ENCODE data around the gene ADAMTS10.
A peak's percentile ranks its signal among the peaks of the same experiment; 100 is the strongest.

The ADAMTS10 gene

GRCh38 chr19:8609279-8610040 lies 1.1 kb downstream of the ADAMTS10 start:
- Histone ChIP-seq H3K27ac (ENCODE audit: low read length) (peak overlapping the region; percentile 79), H3K9ac (ENCODE audit: low read length) (peak overlapping the region; percentile 67)

GRCh38 chr19:8608941-8609278 lies 1.6 kb downstream of the ADAMTS10 start:
- Histone ChIP-seq H3K4me1 (ENCODE audit: control insufficient read depth, low read depth, low read length) (peaks cover 13% of the 10 kb centered on the region), H3K27me3 (ENCODE audit: control insufficient read depth, insufficient read depth, low read length) (no peaks in the 10 kb centered on the region), H3K4me3 (ENCODE audit: low read length) (peak overlapping the region; percentile 85), H3K9ac (ENCODE audit: low read length) (peak overlapping the region; percentile 67), H3K36me3 (ENCODE audit: control insufficient read depth, low read depth, low read length) (peaks cover 3% of the 10 kb centered on the region), H3K27ac (ENCODE audit: low read length) (no peak overlapping the region), H3K9me3 (ENCODE audit: control insufficient read depth, low read depth, low read length) (peaks cover 3% of the 10 kb centered on the region)

More at GRCh38 chr19:8609279-8610040, 1.1 kb downstream of the ADAMTS10 start:
- Histone ChIP-seq H3K9me3 (ENCODE audit: control insufficient read depth, low read depth, low read length) (peaks cover 3% of the 10 kb centered on the region), H3K27me3 (ENCODE audit: control insufficient read depth, insufficient read depth, low read length) (no peaks in the 10 kb centered on the region), H3K4me3 (ENCODE audit: low read length) (peak overlapping the region; percentile 85), H3K4me1 (ENCODE audit: control insufficient read depth, low read depth, low read length) (peaks cover 13% of the 10 kb centered on the region), H3K36me3 (ENCODE audit: control insufficient read depth, low read depth, low read length) (peaks cover 3% of the 10 kb centered on the region)

- H3K9me3 ChIP-seq (ENCODE audit: control insufficient read depth, low read depth, low read length), result peaks cover 3% of the 10 kb centered on the region
- no peak overlapping the region for H3K27ac ChIP-seq (ENCODE audit: low read length)
- no peak overlapping the region for H3K9ac ChIP-seq (ENCODE audit: low read length)
- peaks cover 3% of the 10 kb centered on the region for H3K36me3 ChIP-seq (ENCODE audit: control insufficient read depth, low read depth, low read length)
- peaks cover 13% of the 10 kb centered on the region for H3K4me1 ChIP-seq (ENCODE audit: control insufficient read depth, low read depth, low read length)
- H3K27me3 ChIP-seq (ENCODE audit: control insufficient read depth, insufficient read depth, low read length), result no peaks in the 10 kb centered on the region
- H3K4me3 ChIP-seq (ENCODE audit: low read length), result no peak overlapping the region
Observed at GRCh38 chr19:8607386-8607785, 3.1 kb downstream of the ADAMTS10 start.

GRCh38 chr19:8605514-8605913 lies 5.0 kb downstream of the ADAMTS10 start:
- H3K36me3 ChIP-seq (ENCODE audit: control insufficient read depth, low read depth, low read length), result peaks cover 3% of the 10 kb centered on the region
- no peak overlapping the region for H3K9ac ChIP-seq (ENCODE audit: low read length)
- H3K27me3 ChIP-seq (ENCODE audit: control insufficient read depth, insufficient read depth, low read length), result no peaks in the 10 kb centered on the region
- H3K27ac ChIP-seq (ENCODE audit: low read length), result no peak overlapping the region
- H3K4me3 ChIP-seq (ENCODE audit: low read length), result no peak overlapping the region
- peaks cover 3% of the 10 kb centered on the region for H3K9me3 ChIP-seq (ENCODE audit: control insufficient read depth, low read depth, low read length)
- H3K4me1 ChIP-seq (ENCODE audit: control insufficient read depth, low read depth, low read length), result peaks cover 8% of the 10 kb centered on the region

- Histone ChIP-seq H3K9me3 (ENCODE audit: control insufficient read depth, low read depth, low read length) (peaks cover 3% of the 10 kb centered on the region), H3K9ac (ENCODE audit: low read length) (no peak overlapping the region), H3K36me3 (ENCODE audit: control insufficient read depth, low read depth, low read length) (peaks cover 3% of the 10 kb centered on the region), H3K27ac (ENCODE audit: low read length) (no peak overlapping the region), H3K27me3 (ENCODE audit: control insufficient read depth, insufficient read depth, low read length) (no peaks in the 10 kb centered on the region), H3K4me1 (ENCODE audit: control insufficient read depth, low read depth, low read length) (no peaks in the 10 kb centered on the region), H3K4me3 (ENCODE audit: low read length) (no peak overlapping the region)
Observed at GRCh38 chr19:8601796-8602195, 8.7 kb downstream of the ADAMTS10 start.

- Histone ChIP-seq H3K36me3 (ENCODE audit: control insufficient read depth, low read depth, low read length) (peaks cover 3% of the 10 kb centered on the region), H3K9ac (ENCODE audit: low read length) (no peak overlapping the region), H3K4me1 (ENCODE audit: control insufficient read depth, low read depth, low read length) (no peaks in the 10 kb centered on the region), H3K27ac (ENCODE audit: low read length) (no peak overlapping the region), H3K27me3 (ENCODE audit: control insufficient read depth, insufficient read depth, low read length) (no peaks in the 10 kb centered on the region), H3K9me3 (ENCODE audit: control insufficient read depth, low read depth, low read length) (peaks cover 3% of the 10 kb centered on the region), H3K4me3 (ENCODE audit: low read length) (no peak overlapping the region)
Observed at GRCh38 chr19:8600816-8601215, 9.7 kb downstream of the ADAMTS10 start.

- no peak overlapping the region for H3K4me3 ChIP-seq (ENCODE audit: low read length)
- H3K4me1 ChIP-seq (ENCODE audit: control insufficient read depth, low read depth, low read length), result no peaks in the 10 kb centered on the region
- H3K36me3 ChIP-seq (ENCODE audit: control insufficient read depth, low read depth, low read length), result peaks cover 3% of the 10 kb centered on the region
- no peak overlapping the region for H3K27ac ChIP-seq (ENCODE audit: low read length)
- no peaks in the 10 kb centered on the region for H3K27me3 ChIP-seq (ENCODE audit: control insufficient read depth, insufficient read depth, low read length)
- H3K9me3 ChIP-seq (ENCODE audit: control insufficient read depth, low read depth, low read length), result peaks cover 3% of the 10 kb centered on the region
- no peak overlapping the region for H3K9ac ChIP-seq (ENCODE audit: low read length)
Observed at GRCh38 chr19:8600064-8600463, 10.5 kb downstream of the ADAMTS10 start.

- Histone ChIP-seq H3K27me3 (ENCODE audit: control insufficient read depth, insufficient read depth, low read length) (peaks cover 4% of the 10 kb centered on the region), H3K9ac (ENCODE audit: low read length) (no peak overlapping the region), H3K27ac (ENCODE audit: low read length) (no peak overlapping the region), H3K36me3 (ENCODE audit: control insufficient read depth, low read depth, low read length) (no peaks in the 10 kb centered on the region), H3K4me3 (ENCODE audit: low read length) (no peak overlapping the region), H3K4me1 (ENCODE audit: control insufficient read depth, low read depth, low read length) (peaks cover 3% of the 10 kb centered on the region), H3K9me3 (ENCODE audit: control insufficient read depth, low read depth, low read length) (no peaks in the 10 kb centered on the region)
Observed at GRCh38 chr19:8596168-8596567, 14.3 kb downstream of the ADAMTS10 start.

- Histone ChIP-seq H3K27me3 (ENCODE audit: control insufficient read depth, insufficient read depth, low read length) (peaks cover 9% of the 10 kb centered on the region), H3K4me3 (ENCODE audit: low read length) (no peak overlapping the region), H3K9ac (ENCODE audit: low read length) (no peak overlapping the region), H3K36me3 (ENCODE audit: control insufficient read depth, low read depth, low read length) (no peaks in the 10 kb centered on the region), H3K27ac (ENCODE audit: low read length) (no peak overlapping the region), H3K9me3 (ENCODE audit: control insufficient read depth, low read depth, low read length) (no peaks in the 10 kb centered on the region), H3K4me1 (ENCODE audit: control insufficient read depth, low read depth, low read length) (peaks cover 3% of the 10 kb centered on the region)
Observed at GRCh38 chr19:8595651-8596050, 14.9 kb downstream of the ADAMTS10 start.

GRCh38 chr19:8593931-8594330 lies 16.6 kb downstream of the ADAMTS10 start:
- Histone ChIP-seq H3K9me3 (ENCODE audit: control insufficient read depth, low read depth, low read length) (no peaks in the 10 kb centered on the region), H3K27me3 (ENCODE audit: control insufficient read depth, insufficient read depth, low read length) (peaks cover 13% of the 10 kb centered on the region), H3K4me3 (ENCODE audit: low read length) (no peak overlapping the region), H3K27ac (ENCODE audit: low read length) (no peak overlapping the region), H3K9ac (ENCODE audit: low read length) (no peak overlapping the region), H3K4me1 (ENCODE audit: control insufficient read depth, low read depth, low read length) (peaks cover 3% of the 10 kb centered on the region), H3K36me3 (ENCODE audit: control insufficient read depth, low read depth, low read length) (no peaks in the 10 kb centered on the region)

GRCh38 chr19:8592231-8593009 lies 18.1 kb downstream of the ADAMTS10 start:
- H3K27ac ChIP-seq (ENCODE audit: low read length), result no peak overlapping the region
- no peak overlapping the region for H3K9ac ChIP-seq (ENCODE audit: low read length)
- no peaks in the 10 kb centered on the region for H3K36me3 ChIP-seq (ENCODE audit: control insufficient read depth, low read depth, low read length)
- peaks cover 13% of the 10 kb centered on the region for H3K27me3 ChIP-seq (ENCODE audit: control insufficient read depth, insufficient read depth, low read length)
- H3K4me1 ChIP-seq (ENCODE audit: control insufficient read depth, low read depth, low read length), result peaks cover 3% of the 10 kb centered on the region
- H3K9me3 ChIP-seq (ENCODE audit: control insufficient read depth, low read depth, low read length), result no peaks in the 10 kb centered on the region
- peak overlapping the region; percentile 61 for H3K4me3 ChIP-seq (ENCODE audit: low read length)

All from iPS-18a (cell line).